Measurements from ENCODE around the gene PRRG4. TPM values are rescaled to one million over a fixed set of nuclear protein-coding genes. Genes with fewer than 3 reads are reported as not detected.
A peak's percentile ranks its signal among the peaks of the same experiment; 100 is the strongest.

PRRG4 gene
- total RNA-seq, 1 donor from 2014 or later: under 0.01 TPM

DNA sequence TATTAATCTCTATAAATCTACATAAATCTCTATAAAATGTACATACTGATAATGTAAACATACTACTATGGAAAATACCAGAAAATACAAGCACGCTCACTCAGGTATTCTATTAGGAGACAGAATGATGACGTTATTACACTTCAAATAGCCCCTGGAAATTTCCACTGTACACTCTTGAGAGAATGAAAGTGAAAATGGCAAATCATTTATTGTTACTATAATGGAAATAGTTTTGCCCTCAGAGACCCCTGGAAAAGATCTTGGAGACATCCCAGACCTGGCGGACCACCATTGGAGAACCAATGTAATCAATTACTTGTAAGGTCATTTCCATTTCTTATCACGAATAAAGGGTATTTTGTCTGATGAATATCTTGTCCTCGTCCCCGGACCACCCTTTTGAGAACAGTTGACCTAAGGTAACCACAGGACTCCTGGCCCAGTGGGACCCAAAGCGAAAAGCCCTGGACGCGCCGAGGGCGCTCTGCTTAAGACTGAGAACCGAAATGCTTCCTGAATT, 509 bp upstream of the PRRG4 start:
- H3K4me1 ChIP-seq (ENCODE audit: control insufficient read depth in 3 of 3, insufficient read depth in 3 of 3, low read length in 3 of 3): peaks cover 0 to 9% (median 5%) of the 10 kb centered on the region in 3 donors
- H3K9ac ChIP-seq (ENCODE audit: low read depth in 1 of 3, low read length in 3 of 3): peak overlapping the region; percentile 54 to 68 (median 56)
- H3K9me3 ChIP-seq (ENCODE audit: control insufficient read depth in 3 of 3, low read length in 3 of 3): no peaks in the 10 kb centered on the region
- H3K36me3 ChIP-seq (ENCODE audit: control insufficient read depth in 3 of 3, insufficient read depth in 3 of 3, low read length in 3 of 3): no peaks in the 10 kb centered on the region
- H3K4me3 ChIP-seq (ENCODE audit: low read length in 3 of 3): peak overlapping the region; percentile 64 to 71 (median 69)
- peaks cover 5 to 12% (median 10%) of the 10 kb centered on the region in 3 donors for H3K27me3 ChIP-seq (ENCODE audit: control insufficient read depth in 3 of 3, insufficient read depth in 3 of 3, low read length in 3 of 3)
- H3K27ac ChIP-seq (ENCODE audit: low read depth, low read length): no peak overlapping the region

GRCh38 chr11:32830413-32830738, 649 bp downstream of the PRRG4 start:
- Histone ChIP-seq H3K9ac (ENCODE audit: low read depth in 1 of 3, low read length in 3 of 3) (peak overlapping the region in 1 of 3 donors; percentile 54), H3K36me3 (ENCODE audit: control insufficient read depth in 3 of 3, insufficient read depth in 3 of 3, low read length in 3 of 3) (no peaks in the 10 kb centered on the region), H3K9me3 (ENCODE audit: control insufficient read depth in 3 of 3, low read length in 3 of 3) (no peaks in the 10 kb centered on the region), H3K4me1 (ENCODE audit: control insufficient read depth in 3 of 3, insufficient read depth in 3 of 3, low read length in 3 of 3) (peaks cover 0 to 9% (median 5%) of the 10 kb centered on the region in 3 donors), H3K4me3 (ENCODE audit: low read length in 3 of 3) (peak overlapping the region; percentile 57 to 69 (median 64)), H3K27ac (ENCODE audit: low read depth, low read length) (no peak overlapping the region), H3K27me3 (ENCODE audit: control insufficient read depth in 3 of 3, insufficient read depth in 3 of 3, low read length in 3 of 3) (peaks cover 5 to 12% (median 10%) of the 10 kb centered on the region in 3 donors)

GRCh38 chr11:32830796-32831195, 1.1 kb downstream of the PRRG4 start:
- H3K9ac ChIP-seq (ENCODE audit: low read depth in 1 of 3, low read length in 3 of 3): no peak overlapping the region
- peaks cover 5 to 12% (median 10%) of the 10 kb centered on the region in 3 donors for H3K27me3 ChIP-seq (ENCODE audit: control insufficient read depth in 3 of 3, insufficient read depth in 3 of 3, low read length in 3 of 3)
- H3K9me3 ChIP-seq (ENCODE audit: control insufficient read depth in 3 of 3, low read length in 3 of 3): no peaks in the 10 kb centered on the region
- H3K4me1 ChIP-seq (ENCODE audit: control insufficient read depth in 3 of 3, insufficient read depth in 3 of 3, low read length in 3 of 3): peaks cover 0 to 9% (median 5%) of the 10 kb centered on the region in 3 donors
- H3K36me3 ChIP-seq (ENCODE audit: control insufficient read depth in 3 of 3, insufficient read depth in 3 of 3, low read length in 3 of 3): no peaks in the 10 kb centered on the region
- H3K4me3 ChIP-seq (ENCODE audit: low read length in 3 of 3): no peak overlapping the region
- no peak overlapping the region for H3K27ac ChIP-seq (ENCODE audit: low read depth, low read length)

GRCh38 chr11:32831221-32831620, 1.5 kb downstream of the PRRG4 start:
- H3K4me3 ChIP-seq (ENCODE audit: low read length in 3 of 3): no peak overlapping the region
- H3K36me3 ChIP-seq (ENCODE audit: control insufficient read depth in 3 of 3, insufficient read depth in 3 of 3, low read length in 3 of 3): no peaks in the 10 kb centered on the region
- no peak overlapping the region for H3K9ac ChIP-seq (ENCODE audit: low read depth in 1 of 3, low read length in 3 of 3)
- H3K9me3 ChIP-seq (ENCODE audit: control insufficient read depth in 3 of 3, low read length in 3 of 3): no peaks in the 10 kb centered on the region
- peaks cover 5 to 12% (median 10%) of the 10 kb centered on the region in 3 donors for H3K27me3 ChIP-seq (ENCODE audit: control insufficient read depth in 3 of 3, insufficient read depth in 3 of 3, low read length in 3 of 3)
- H3K27ac ChIP-seq (ENCODE audit: low read depth, low read length): no peak overlapping the region
- H3K4me1 ChIP-seq (ENCODE audit: control insufficient read depth in 3 of 3, insufficient read depth in 3 of 3, low read length in 3 of 3): peaks cover 0 to 9% (median 5%) of the 10 kb centered on the region in 3 donors

GRCh38 chr11:32833921-32834320, 4.2 kb downstream of the PRRG4 start:
- Histone ChIP-seq H3K4me1 (ENCODE audit: control insufficient read depth in 3 of 3, insufficient read depth in 3 of 3, low read length in 3 of 3) (peaks cover 0 to 9% (median 5%) of the 10 kb centered on the region in 3 donors), H3K36me3 (ENCODE audit: control insufficient read depth in 3 of 3, insufficient read depth in 3 of 3, low read length in 3 of 3) (no peaks in the 10 kb centered on the region), H3K9ac (ENCODE audit: low read depth in 1 of 3, low read length in 3 of 3) (no peak overlapping the region), H3K4me3 (ENCODE audit: low read length in 3 of 3) (no peak overlapping the region), H3K9me3 (ENCODE audit: control insufficient read depth in 3 of 3, low read length in 3 of 3) (no peaks in the 10 kb centered on the region), H3K27me3 (ENCODE audit: control insufficient read depth in 3 of 3, insufficient read depth in 3 of 3, low read length in 3 of 3) (peaks cover 2 to 10% (median 10%) of the 10 kb centered on the region in 3 donors), H3K27ac (ENCODE audit: low read depth, low read length) (no peak overlapping the region)

- H3K9ac ChIP-seq (ENCODE audit: low read depth in 1 of 3, low read length in 3 of 3): no peak overlapping the region
- no peaks in the 10 kb centered on the region for H3K9me3 ChIP-seq (ENCODE audit: control insufficient read depth in 3 of 3, low read length in 3 of 3)
- H3K27ac ChIP-seq (ENCODE audit: low read depth, low read length): no peak overlapping the region
- no peaks in the 10 kb centered on the region for H3K4me1 ChIP-seq (ENCODE audit: control insufficient read depth in 3 of 3, insufficient read depth in 3 of 3, low read length in 3 of 3)
- no peak overlapping the region for H3K4me3 ChIP-seq (ENCODE audit: low read length in 3 of 3)
- H3K36me3 ChIP-seq (ENCODE audit: control insufficient read depth in 3 of 3, insufficient read depth in 3 of 3, low read length in 3 of 3): no peaks in the 10 kb centered on the region
- peaks cover 0 to 3% (median 0%) of the 10 kb centered on the region in 3 donors for H3K27me3 ChIP-seq (ENCODE audit: control insufficient read depth in 3 of 3, insufficient read depth in 3 of 3, low read length in 3 of 3)
Observed at GRCh38 chr11:32836946-32837345, 7.2 kb downstream of the PRRG4 start.

DNA sequence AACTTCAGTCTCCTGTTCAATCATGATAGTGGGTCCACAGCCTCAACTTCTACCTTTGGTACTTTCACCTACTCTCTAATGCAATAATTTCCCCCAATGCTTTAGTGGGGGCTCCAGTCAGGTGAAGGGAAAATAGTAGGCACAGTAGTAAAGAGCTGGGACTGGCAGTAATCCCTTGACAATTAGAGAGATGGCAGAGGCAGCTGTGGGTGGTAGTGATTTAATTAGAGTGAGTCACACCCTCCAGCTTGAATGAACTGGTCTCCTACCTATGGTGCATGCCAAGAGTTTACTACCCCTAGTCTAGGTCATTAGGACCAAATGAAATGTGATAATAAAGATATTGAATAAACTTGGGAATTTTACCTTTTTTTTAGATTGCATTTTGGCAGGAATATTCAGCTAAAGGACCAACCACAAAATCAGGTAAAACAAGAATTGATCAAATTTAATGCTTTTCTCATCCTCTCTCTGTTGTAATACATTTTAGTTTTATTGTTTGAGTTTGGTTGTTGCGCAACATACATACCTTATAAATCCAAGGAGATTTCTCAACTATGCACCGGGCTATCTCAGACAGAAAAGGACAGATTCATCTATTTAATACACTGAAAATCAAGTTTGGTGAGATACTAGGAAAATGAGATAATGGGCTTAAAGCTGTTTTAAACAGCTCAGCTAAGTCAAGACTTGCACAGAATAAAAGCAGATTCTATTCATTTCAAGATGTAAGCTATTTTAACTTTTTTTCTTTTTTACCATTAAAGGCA, 9.0 kb downstream of the PRRG4 start:
- Histone ChIP-seq H3K27ac (ENCODE audit: low read depth, low read length) (no peak overlapping the region), H3K9ac (ENCODE audit: low read depth in 1 of 3, low read length in 3 of 3) (no peak overlapping the region), H3K27me3 (ENCODE audit: control insufficient read depth in 3 of 3, insufficient read depth in 3 of 3, low read length in 3 of 3) (no peaks in the 10 kb centered on the region), H3K9me3 (ENCODE audit: control insufficient read depth in 3 of 3, low read length in 3 of 3) (no peaks in the 10 kb centered on the region), H3K36me3 (ENCODE audit: control insufficient read depth in 3 of 3, insufficient read depth in 3 of 3, low read length in 3 of 3) (no peaks in the 10 kb centered on the region), H3K4me1 (ENCODE audit: control insufficient read depth in 3 of 3, insufficient read depth in 3 of 3, low read length in 3 of 3) (no peaks in the 10 kb centered on the region), H3K4me3 (ENCODE audit: low read length in 3 of 3) (no peak overlapping the region)

DNA sequence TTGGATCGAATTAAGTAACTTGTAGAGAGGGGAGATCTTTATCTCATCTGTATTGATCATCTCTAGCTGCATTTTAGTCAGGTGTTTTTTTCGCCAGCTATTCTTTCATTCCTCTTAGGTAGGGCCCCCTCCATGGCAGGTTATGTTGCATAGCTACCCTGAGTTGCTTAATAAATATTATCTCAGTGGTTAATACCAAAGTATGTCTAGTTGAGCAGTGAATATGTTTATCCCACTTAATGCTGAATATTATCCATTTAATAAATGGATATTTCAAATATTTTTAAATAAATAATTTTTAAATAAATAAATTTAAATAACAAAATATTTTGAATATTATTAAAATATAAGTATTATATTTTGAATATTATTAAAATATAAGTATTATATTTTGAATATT, 9.6 kb downstream of the PRRG4 start:
- Histone ChIP-seq H3K27ac (ENCODE audit: low read depth, low read length) (no peak overlapping the region), H3K4me3 (ENCODE audit: low read length in 3 of 3) (no peak overlapping the region), H3K9me3 (ENCODE audit: control insufficient read depth in 3 of 3, low read length in 3 of 3) (no peaks in the 10 kb centered on the region), H3K36me3 (ENCODE audit: control insufficient read depth in 3 of 3, insufficient read depth in 3 of 3, low read length in 3 of 3) (no peaks in the 10 kb centered on the region), H3K9ac (ENCODE audit: low read depth in 1 of 3, low read length in 3 of 3) (no peak overlapping the region), H3K27me3 (ENCODE audit: control insufficient read depth in 3 of 3, insufficient read depth in 3 of 3, low read length in 3 of 3) (no peaks in the 10 kb centered on the region), H3K4me1 (ENCODE audit: control insufficient read depth in 3 of 3, insufficient read depth in 3 of 3, low read length in 3 of 3) (no peaks in the 10 kb centered on the region)

GRCh38 chr11:32840587-32840986, 10.9 kb downstream of the PRRG4 start:
- H3K4me3 ChIP-seq (ENCODE audit: low read length in 3 of 3): no peak overlapping the region
- no peaks in the 10 kb centered on the region for H3K4me1 ChIP-seq (ENCODE audit: control insufficient read depth in 3 of 3, insufficient read depth in 3 of 3, low read length in 3 of 3)
- no peak overlapping the region for H3K9ac ChIP-seq (ENCODE audit: low read depth in 1 of 3, low read length in 3 of 3)
- no peaks in the 10 kb centered on the region for H3K9me3 ChIP-seq (ENCODE audit: control insufficient read depth in 3 of 3, low read length in 3 of 3)
- no peaks in the 10 kb centered on the region for H3K36me3 ChIP-seq (ENCODE audit: control insufficient read depth in 3 of 3, insufficient read depth in 3 of 3, low read length in 3 of 3)
- no peak overlapping the region for H3K27ac ChIP-seq (ENCODE audit: low read depth, low read length)
- no peaks in the 10 kb centered on the region for H3K27me3 ChIP-seq (ENCODE audit: control insufficient read depth in 3 of 3, insufficient read depth in 3 of 3, low read length in 3 of 3)

- H3K9me3 ChIP-seq (ENCODE audit: control insufficient read depth in 3 of 3, low read length in 3 of 3): peaks cover 0 to 5% (median 0%) of the 10 kb centered on the region in 3 donors
- H3K36me3 ChIP-seq (ENCODE audit: control insufficient read depth in 3 of 3, insufficient read depth in 3 of 3, low read length in 3 of 3): no peaks in the 10 kb centered on the region
- no peaks in the 10 kb centered on the region for H3K27me3 ChIP-seq (ENCODE audit: control insufficient read depth in 3 of 3, insufficient read depth in 3 of 3, low read length in 3 of 3)
- no peak overlapping the region for H3K9ac ChIP-seq (ENCODE audit: low read depth in 1 of 3, low read length in 3 of 3)
- H3K27ac ChIP-seq (ENCODE audit: low read depth, low read length): no peak overlapping the region
- no peak overlapping the region for H3K4me3 ChIP-seq (ENCODE audit: low read length in 3 of 3)
- H3K4me1 ChIP-seq (ENCODE audit: control insufficient read depth in 3 of 3, insufficient read depth in 3 of 3, low read length in 3 of 3): no peaks in the 10 kb centered on the region
Observed at GRCh38 chr11:32843544-32843943, 13.8 kb downstream of the PRRG4 start.

All from skeletal muscle tissue (tissue), 4 donors.